IMR-90 (cell line): ENCODE results near the gene PTPRN2. TPM values are rescaled to one million over a fixed set of nuclear protein-coding genes. Genes with fewer than 3 reads are reported as not detected.

Source experiments
- ATAC-seq: fragments of 200-7000 bp; cut with Tn5 transposase; 2 replicates; pipeline ENCODE4 v1.9.1; 2020; ENCODE audit warnings: low read depth, mild to moderate bottlenecking, moderate library complexity
- BruUV-seq: library from RNA; stranded (reverse); fragments of 400-500 nt; replicated peaks from 2 replicates; lab custom pipeline; 2021; lab: Mats Ljungman, UMichigan
- CTCF ChIA-PET: fragments of 300-600 bp; formaldehyde crosslinking; extraction: SDS; loops from one replicate; lab custom pipeline; 2021; ENCODE audit warnings: antibody characterized with exemption; lab: Yijun Ruan, JAX
- POLR2A ChIA-PET: fragments of 300-600 bp; sonication (Branson Sonifier 250); formaldehyde crosslinking; loops from one replicate; lab custom pipeline; 2022; ENCODE audit warnings: antibody characterized with exemption; ENCODE audit not compliant: unreplicated experiment; lab: Charles Lee
- DNase-seq: peaks from one replicate; pipeline ENCODE4 v3.0.0; 2013
- H2AFZ ChIP-seq: replicated peaks from 2 replicates; pipeline ENCODE3; 2013; ENCODE audit warnings: low read length, mild to moderate bottlenecking; ENCODE audit not compliant: poor library complexity
- H2AK5ac ChIP-seq: 2 replicates; pipeline ENCODE4 v1.6.1; 2013; ENCODE audit warnings: low read depth, low read length, inconsistent platforms
- H2AK9ac ChIP-seq: replicated peaks from 2 replicates; pipeline ENCODE3; 2013; ENCODE audit warnings: mild to moderate bottlenecking, low read depth, low read length, moderate library complexity; ENCODE audit not compliant: poor library complexity
- H2BK120ac ChIP-seq: 2 replicates; pipeline ENCODE4 v1.6.1; 2013; ENCODE audit warnings: low read depth, low read length, inconsistent platforms
- H2BK15ac ChIP-seq: 3 replicates; pipeline ENCODE4 v1.6.1; 2013; ENCODE audit warnings: low read depth, low read length, inconsistent platforms
- H2BK20ac ChIP-seq: 2 replicates; pipeline ENCODE4 v1.6.1; 2013; ENCODE audit warnings: low read depth, mild to moderate bottlenecking, inconsistent platforms, low read length, moderate library complexity
- H2BK5ac ChIP-seq: 2 replicates; pipeline ENCODE4 v1.6.1; 2013; ENCODE audit warnings: mild to moderate bottlenecking, low read depth, low read length, inconsistent platforms; ENCODE audit not compliant: poor library complexity, severe bottlenecking
- H3K14ac ChIP-seq: replicated peaks from 2 replicates; pipeline ENCODE4 v1.6.1; 2013; ENCODE audit warnings: low read depth, low read length, inconsistent platforms
- H3K18ac ChIP-seq: 2 replicates; pipeline ENCODE4 v1.6.1; 2013; ENCODE audit warnings: low read depth, low read length, control low read depth
- H3K23ac ChIP-seq: 2 replicates; pipeline ENCODE4 v1.6.1; 2013; ENCODE audit warnings: low read depth, low read length, inconsistent platforms
- H3K27ac ChIP-seq: 2 replicates; pipeline ENCODE4 v1.5.1; 2013; ENCODE audit warnings: mild to moderate bottlenecking, control low read depth, low read length; ENCODE audit not compliant: insufficient read depth
- H3K27me3 ChIP-seq: 2 replicates; pipeline ENCODE4 v1.6.1; 2013; ENCODE audit warnings: low read length; ENCODE audit not compliant: control insufficient read depth, insufficient read depth
- H3K36me3 ChIP-seq: 2 replicates; pipeline ENCODE4 v1.6.1; 2013; ENCODE audit warnings: low read length, mixed read lengths; ENCODE audit not compliant: control insufficient read depth, insufficient read depth
- H3K4ac ChIP-seq: 2 replicates; pipeline ENCODE4 v1.6.1; 2013; ENCODE audit warnings: low read depth, low read length, inconsistent platforms
- H3K4me1 ChIP-seq: 2 replicates; pipeline ENCODE4 v1.6.1; 2013; ENCODE audit warnings: low read length, mixed read lengths; ENCODE audit not compliant: control insufficient read depth, insufficient read depth
- H3K4me2 ChIP-seq: 2 replicates; pipeline ENCODE4 v1.6.1; 2013; ENCODE audit warnings: low read depth, mild to moderate bottlenecking, control low read depth, low read length, moderate library complexity
- H3K4me3 ChIP-seq: 2 replicates; pipeline ENCODE4 v1.5.1; 2013; ENCODE audit warnings: low read depth, mild to moderate bottlenecking, control low read depth, low read length, moderate library complexity; ENCODE audit not compliant: insufficient read depth
- H3K56ac ChIP-seq: 2 replicates; pipeline ENCODE4 v1.6.1; 2013; ENCODE audit warnings: low read length, inconsistent platforms; ENCODE audit not compliant: insufficient read depth; ENCODE audit errors: extremely low read depth
- H3K79me1 ChIP-seq, 2 experiments: 2 replicates each; pipeline ENCODE4 v1.6.1; 2013; ENCODE audit warnings: low read length in 2 of 2, inconsistent platforms in 1 of 2, low read depth in 1 of 2
- H3K9ac ChIP-seq: 2 replicates; pipeline ENCODE4 v1.6.1; 2013; ENCODE audit warnings: low read depth, low read length, control low read depth
- H3K9me1 ChIP-seq: 2 replicates; pipeline ENCODE4 v1.6.1; 2013; ENCODE audit warnings: low read length, inconsistent platforms; ENCODE audit not compliant: insufficient read depth
- H3K9me3 ChIP-seq: 2 replicates; pipeline ENCODE4 v1.6.1; 2013; ENCODE audit warnings: low read length; ENCODE audit not compliant: control insufficient read depth, insufficient read depth
- H4K20me1 ChIP-seq: 2 replicates; pipeline ENCODE4 v1.6.1; 2013; ENCODE audit warnings: low read length, inconsistent platforms; ENCODE audit not compliant: insufficient read depth
- H4K5ac ChIP-seq: 2 replicates; pipeline ENCODE4 v1.6.1; 2013; ENCODE audit warnings: mild to moderate bottlenecking, low read depth, low read length, control low read depth
- H4K8ac ChIP-seq, 2 experiments: 2 replicates each; pipeline ENCODE4 v1.6.1; 2013; ENCODE audit warnings: low read depth in 2 of 2, low read length in 2 of 2, control low read depth in 1 of 2, inconsistent platforms in 1 of 2
- H4K91ac ChIP-seq: 2 replicates; pipeline ENCODE4 v1.6.1; 2013; ENCODE audit warnings: low read depth, low read length, inconsistent platforms; ENCODE audit not compliant: insufficient read depth
- BHLHE40 ChIP-seq: fragments of 150-350 bp; IDR thresholded peaks from 2 replicates; pipeline ENCODE4 v1.6.1; 2016; ENCODE audit warnings: mild to moderate bottlenecking, low read depth, low read length
- CEBPB ChIP-seq: IDR thresholded peaks from 2 replicates; pipeline ENCODE4 v1.6.1; 2012; ENCODE audit warnings: low read depth, low read length, improper control_type of control experiment
- CHD1 ChIP-seq: IDR thresholded peaks from 2 replicates; pipeline ENCODE4 v1.6.1; 2012; ENCODE audit warnings: low read depth, low read length, improper control_type of control experiment
- ELK1 ChIP-seq: fragments of 150-350 bp; IDR thresholded peaks from 2 replicates; pipeline ENCODE4 v1.6.1; 2016; ENCODE audit warnings: low read depth, mild to moderate bottlenecking, low read length, moderate library complexity, borderline replicate concordance
- FOS ChIP-seq: fragments of 150-350 bp; IDR thresholded peaks from 2 replicates; pipeline ENCODE4 v1.6.1; 2016; ENCODE audit warnings: low read depth, low read length
- MAFK ChIP-seq: IDR thresholded peaks from 2 replicates; pipeline ENCODE4 v1.6.1; 2012; ENCODE audit warnings: low read depth, low read length, improper control_type of control experiment
- MAZ ChIP-seq: IDR thresholded peaks from 2 replicates; pipeline ENCODE4 v1.6.1; 2012; ENCODE audit warnings: low read depth, mild to moderate bottlenecking, low read length, improper control_type of control experiment, moderate library complexity, borderline replicate concordance
- MXI1 ChIP-seq: IDR thresholded peaks from 2 replicates; pipeline ENCODE4 v1.6.1; 2012; ENCODE audit warnings: low read depth, mild to moderate bottlenecking, low read length, moderate library complexity, borderline replicate concordance
- NFE2L2 ChIP-seq: fragments of 150-350 bp; IDR thresholded peaks from 2 replicates; pipeline ENCODE4 v1.6.1; 2016; ENCODE audit warnings: low read depth, mild to moderate bottlenecking, low read length
- POLR2A ChIP-seq: IDR thresholded peaks from 2 replicates; pipeline ENCODE4 v1.6.1; 2012; ENCODE audit warnings: mild to moderate bottlenecking, low read depth, low read length
- RAD21 ChIP-seq: IDR thresholded peaks from 2 replicates; pipeline ENCODE4 v1.6.1; 2012; ENCODE audit warnings: low read length, improper control_type of control experiment
- RCOR1 ChIP-seq: IDR thresholded peaks from 2 replicates; pipeline ENCODE4 v1.6.1; 2012; ENCODE audit warnings: mild to moderate bottlenecking, low read length, improper control_type of control experiment; ENCODE audit not compliant: insufficient replicate concordance
- RFX5 ChIP-seq: IDR thresholded peaks from 2 replicates; pipeline ENCODE4 v1.8.0; 2012; ENCODE audit warnings: low read depth, mild to moderate bottlenecking, low read length, moderate library complexity
- SMC3 ChIP-seq: fragments of 150-350 bp; IDR thresholded peaks from 2 replicates; pipeline ENCODE4 v1.6.1; 2016; ENCODE audit warnings: low read depth, mild to moderate bottlenecking, antibody characterized with exemption, low read length, moderate library complexity
- WGBS, 2 experiments: methylation state at CpG; one replicate each; pipeline versions ENCODE4 v1.1.5 to v1.1.7; 2013; ENCODE audit warnings: missing lambda C conversion rate in 2 of 2; ENCODE audit not compliant: insufficient read length in 1 of 2; ENCODE audit errors: extremely low coverage in 2 of 2; 5-methylcytosine and 5-hydroxymethylcytosine counted together
- dilution Hi-C: fragments of 300-500 bp; cut with HindIII; formaldehyde crosslinking; loops from one replicate; pipeline ENCODE4 v1.14.3; 2018; ENCODE audit warnings: low sequenced_read_pairs; ENCODE audit not compliant: unreplicated experiment
- in situ Hi-C: fragments of 300-500 bp; cut with MboI; formaldehyde crosslinking; loops from 3 replicates; pipeline ENCODE4 v1.14.3; 2019; ENCODE audit warnings: low sequenced_read_pairs, inconsistent platforms, mixed read lengths
- intact Hi-C: fragments of 100-400 bp; cut with micrococcal nuclease; formaldehyde crosslinking; loops from 2 replicates; pipeline ENCODE4 v1.10.0; 2022
- polyA plus RNA-seq, 3 experiments: library from polyadenylated mRNA; depleted of rRNA; stranded (reverse); fragments of >200 nt; gene quantifications; 2 replicates each; pipeline ENCODE4 v1.2.3, GENCODE V29; 2012; ENCODE audit warnings: low replicate concordance in 1 of 3
- total RNA-seq: library from RNA; depleted of rRNA; stranded (reverse); fragments of >200 nt; gene quantifications from 2 replicates; pipeline ENCODE4 v1.2.3, GENCODE V29; 2012
- TF ChIP-seq, protein P1 (sequence below): conservative IDR thresholded peaks from 2 replicates; pipeline ENCODE4 v1.5.1; 2012; ENCODE audit warnings: mild to moderate bottlenecking, low read depth, low read length, improper control_type of control experiment
- TF ChIP-seq, protein P2 (sequence below): fragments of 150-350 bp; IDR thresholded peaks from 2 replicates; pipeline ENCODE4 v1.6.1; 2017; ENCODE audit warnings: mild to moderate bottlenecking, antibody characterized with exemption, low read length, low read depth

PTPRN2 gene
- total and polyA plus RNA-seq, 2 of the 4 experiments (the other 2 are of a cell fraction) = 0.03 TPM; not detected in 1

DNA sequence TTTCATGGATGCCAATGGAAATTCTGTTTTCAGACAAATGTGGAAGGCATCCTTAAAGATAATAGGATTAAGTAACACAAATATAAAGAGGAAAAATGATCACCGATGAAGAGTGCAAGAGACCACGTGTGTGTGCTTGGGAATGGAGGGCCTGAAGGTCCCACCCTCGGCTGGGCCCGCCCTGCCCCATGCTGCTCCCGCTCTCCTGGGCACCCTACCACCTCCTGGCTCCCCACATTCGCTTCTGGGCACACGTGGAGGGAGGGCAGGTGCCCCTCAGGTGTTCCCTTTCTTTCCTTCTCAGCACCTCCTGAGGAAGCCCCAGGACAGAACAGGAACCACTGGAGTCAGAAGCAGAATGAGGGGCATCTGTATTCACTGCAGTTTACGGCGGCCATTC lies 883.3 kb downstream of the PTPRN2 start:
- no peak overlapping the region for H3K4ac ChIP-seq
- DNase-seq (no peak), ATAC-seq (no peak)
- H3K27me3 ChIP-seq = no peaks in the 10 kb centered on the region
- no peak overlapping the region for H4K5ac ChIP-seq
- H3K27ac ChIP-seq = no peak overlapping the region
- no peak overlapping the region for H2AK5ac ChIP-seq
- ChIA-PET POLR2A (no interaction called here), CTCF (no interaction called here)
- H3K56ac ChIP-seq = no peak overlapping the region
- no peak overlapping the region for H4K91ac ChIP-seq
- H3K18ac ChIP-seq = no peak overlapping the region
- no peak overlapping the region for H3K23ac ChIP-seq
- H2BK20ac ChIP-seq = no peak overlapping the region
- no peak overlapping the region for H3K9ac ChIP-seq
- peaks cover 37% of the 10 kb centered on the region for H3K9me3 ChIP-seq
- H2BK120ac ChIP-seq = no peak overlapping the region
- no peak overlapping the region for H3K4me3 ChIP-seq
- H3K9me1 ChIP-seq = no peaks in the 10 kb centered on the region
- no peak overlapping the region for H3K4me2 ChIP-seq
- no peaks in the 10 kb centered on the region for H4K20me1 ChIP-seq
- no peak overlapping the region for H2AK9ac ChIP-seq
- in situ Hi-C loops = no loop called here
- BruUV-seq = no TSS peak
- no peak overlapping the region for H3K14ac ChIP-seq
- H2AFZ ChIP-seq = no peak overlapping the region
- TF ChIP-seq RFX5 (no peak), CEBPB (no peak), SMC3 (no peak), NFE2L2 (no peak), FOS (no peak), CHD1 (no peak), RCOR1 (no peak), BHLHE40 (no peak), ELK1 (no peak), MAZ (no peak), POLR2A (no peak), MXI1 (no peak), MAFK (no peak), RAD21 (no peak)
- TF ChIP-seq, protein P1, sequence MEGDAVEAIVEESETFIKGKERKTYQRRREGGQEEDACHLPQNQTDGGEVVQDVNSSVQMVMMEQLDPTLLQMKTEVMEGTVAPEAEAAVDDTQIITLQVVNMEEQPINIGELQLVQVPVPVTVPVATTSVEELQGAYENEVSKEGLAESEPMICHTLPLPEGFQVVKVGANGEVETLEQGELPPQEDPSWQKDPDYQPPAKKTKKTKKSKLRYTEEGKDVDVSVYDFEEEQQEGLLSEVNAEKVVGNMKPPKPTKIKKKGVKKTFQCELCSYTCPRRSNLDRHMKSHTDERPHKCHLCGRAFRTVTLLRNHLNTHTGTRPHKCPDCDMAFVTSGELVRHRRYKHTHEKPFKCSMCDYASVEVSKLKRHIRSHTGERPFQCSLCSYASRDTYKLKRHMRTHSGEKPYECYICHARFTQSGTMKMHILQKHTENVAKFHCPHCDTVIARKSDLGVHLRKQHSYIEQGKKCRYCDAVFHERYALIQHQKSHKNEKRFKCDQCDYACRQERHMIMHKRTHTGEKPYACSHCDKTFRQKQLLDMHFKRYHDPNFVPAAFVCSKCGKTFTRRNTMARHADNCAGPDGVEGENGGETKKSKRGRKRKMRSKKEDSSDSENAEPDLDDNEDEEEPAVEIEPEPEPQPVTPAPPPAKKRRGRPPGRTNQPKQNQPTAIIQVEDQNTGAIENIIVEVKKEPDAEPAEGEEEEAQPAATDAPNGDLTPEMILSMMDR = no peak
- TF ChIP-seq, protein P2, sequence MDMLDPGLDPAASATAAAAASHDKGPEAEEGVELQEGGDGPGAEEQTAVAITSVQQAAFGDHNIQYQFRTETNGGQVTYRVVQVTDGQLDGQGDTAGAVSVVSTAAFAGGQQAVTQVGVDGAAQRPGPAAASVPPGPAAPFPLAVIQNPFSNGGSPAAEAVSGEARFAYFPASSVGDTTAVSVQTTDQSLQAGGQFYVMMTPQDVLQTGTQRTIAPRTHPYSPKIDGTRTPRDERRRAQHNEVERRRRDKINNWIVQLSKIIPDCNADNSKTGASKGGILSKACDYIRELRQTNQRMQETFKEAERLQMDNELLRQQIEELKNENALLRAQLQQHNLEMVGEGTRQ = no peak
- H3K4me1 ChIP-seq = no peaks in the 10 kb centered on the region
- no peak overlapping the region for H4K8ac ChIP-seq
- dilution Hi-C loops = no loop called here
- no peak overlapping the region for H2BK5ac ChIP-seq
- no peak overlapping the region for H2BK15ac ChIP-seq
- no peaks in the 10 kb centered on the region for H3K36me3 ChIP-seq
- intact Hi-C loops = no loop called here
- no peaks in the 10 kb centered on the region for H3K79me1 ChIP-seq
- WGBS, 2 experiments = no CpG with 5 or more reads among the region's 9 CpGs
